Panc1 (cell line): ENCODE data around the gene ARSG. TPM values are rescaled to one million over a fixed set of nuclear protein-coding genes. Genes with fewer than 3 reads are reported as not detected.

ENCODE experiments used
- ATAC-seq: fragments of 200-7000 bp; cut with Tn5 transposase; 2 replicates; pipeline ENCODE4 v1.9.1; 2020; ENCODE audit warnings: mild to moderate bottlenecking, moderate library complexity
- BruUV-seq: library from RNA; stranded (reverse); fragments of 400-500 nt; replicated peaks from 2 replicates; lab custom pipeline; 2021; lab: Mats Ljungman, UMichigan
- CTCF ChIA-PET: fragments of 300-600 bp; sonication (Branson Sonifier 250); formaldehyde crosslinking; loops from one replicate; lab custom pipeline; 2022; ENCODE audit warnings: antibody characterized with exemption; lab: Charles Lee
- POLR2A ChIA-PET: fragments of 300-600 bp; sonication (Branson Sonifier 250); formaldehyde crosslinking; loops from one replicate; lab custom pipeline; 2022; ENCODE audit warnings: antibody characterized with exemption; lab: Charles Lee
- DNase-seq: peaks from one replicate; pipeline ENCODE4 v3.0.0-alpha.2; 2010; ENCODE audit warnings: low read depth, low spot score
- H3K27ac ChIP-seq: 2 replicates; pipeline ENCODE4 v1.5.1; 2011; ENCODE audit warnings: mild to moderate bottlenecking, low read length, inconsistent platforms
- H3K27me3 ChIP-seq: fragments of 200-500 bp; sonication (Bioruptor generic); 2 replicates; pipeline ENCODE4 v1.6.0; 2014; ENCODE audit warnings: low read length, inconsistent platforms; ENCODE audit not compliant: control insufficient read depth, insufficient read depth
- H3K36me3 ChIP-seq: fragments of 200-500 bp; sonication (Bioruptor generic); 2 replicates; pipeline ENCODE4 v1.5.1; 2014; ENCODE audit warnings: inconsistent platforms, mild to moderate bottlenecking, low read length, moderate library complexity; ENCODE audit not compliant: control insufficient read depth, insufficient read depth
- H3K4me1 ChIP-seq: 2 replicates; pipeline ENCODE4 v1.5.1; 2011; ENCODE audit warnings: inconsistent platforms, mild to moderate bottlenecking, low read length, moderate library complexity; ENCODE audit not compliant: control insufficient read depth, insufficient read depth
- H3K4me3 ChIP-seq, 2 experiments: 2 replicates each; pipeline ENCODE4 v1.5.1; 2011 to 2012; ENCODE audit warnings: low read depth in 2 of 2, low read length in 2 of 2, mild to moderate bottlenecking in 2 of 2, inconsistent platforms in 1 of 2, moderate library complexity in 1 of 2
- H3K9me3 ChIP-seq: fragments of 200-500 bp; sonication (Bioruptor generic); 2 replicates; pipeline ENCODE4 v1.5.1; 2014; ENCODE audit warnings: low read depth, mild to moderate bottlenecking, inconsistent platforms, low read length, moderate library complexity; ENCODE audit not compliant: control insufficient read depth, insufficient read depth
- POLR2AphosphoS5 ChIP-seq: IDR thresholded peaks from 2 replicates; pipeline ENCODE4 v1.6.1; 2012; ENCODE audit warnings: mild to moderate bottlenecking, low read depth, low read length, moderate library complexity
- SIN3A ChIP-seq: IDR thresholded peaks from 2 replicates; pipeline ENCODE4 v1.6.1; 2012; ENCODE audit warnings: low read depth, mild to moderate bottlenecking, low read length, moderate library complexity, borderline replicate concordance; ENCODE audit not compliant: insufficient read depth
- TCF7L2 ChIP-seq: IDR thresholded peaks from 2 replicates; pipeline ENCODE4 v1.6.1; 2011; ENCODE audit warnings: mild to moderate bottlenecking, low read depth, low read length, inconsistent platforms
- in situ Hi-C: cut with HindIII; loops from 2 replicates; pipeline ENCODE4 v1.10.0; 2016; ENCODE audit warnings: low sequenced_read_pairs, low pct_unique_long_range_greater_than_20kb
- intact Hi-C: fragments of 100-400 bp; cut with micrococcal nuclease; formaldehyde crosslinking; loops from one replicate; pipeline ENCODE4 v1.10.0; 2022; ENCODE audit not compliant: unreplicated experiment
- total RNA-seq: library from RNA; stranded (reverse); gene quantifications from one replicate; pipeline ENCODE4 v1.2.1, GENCODE V29; 2021; ENCODE audit not compliant: unreplicated experiment
- TF ChIP-seq, protein P1 (sequence below): fragments of 450-650 bp; IDR thresholded peaks from 2 replicates; pipeline ENCODE4 v1.5.1; 2017; ENCODE audit warnings: mild to moderate bottlenecking
- TF ChIP-seq, protein P2 (sequence below), 2 experiments: IDR thresholded peaks; 2 replicates each; pipeline ENCODE4 v1.6.1; 2011 to 2012; ENCODE audit warnings: low read depth in 2 of 2, control low read depth in 1 of 2, low read length in 1 of 2, mild to moderate bottlenecking in 1 of 2, moderate library complexity in 1 of 2; ENCODE audit not compliant: insufficient read depth in 1 of 2

ARSG gene
- total RNA-seq, 1 experiment from 2014 or later, result 2.3 TPM

DNA sequence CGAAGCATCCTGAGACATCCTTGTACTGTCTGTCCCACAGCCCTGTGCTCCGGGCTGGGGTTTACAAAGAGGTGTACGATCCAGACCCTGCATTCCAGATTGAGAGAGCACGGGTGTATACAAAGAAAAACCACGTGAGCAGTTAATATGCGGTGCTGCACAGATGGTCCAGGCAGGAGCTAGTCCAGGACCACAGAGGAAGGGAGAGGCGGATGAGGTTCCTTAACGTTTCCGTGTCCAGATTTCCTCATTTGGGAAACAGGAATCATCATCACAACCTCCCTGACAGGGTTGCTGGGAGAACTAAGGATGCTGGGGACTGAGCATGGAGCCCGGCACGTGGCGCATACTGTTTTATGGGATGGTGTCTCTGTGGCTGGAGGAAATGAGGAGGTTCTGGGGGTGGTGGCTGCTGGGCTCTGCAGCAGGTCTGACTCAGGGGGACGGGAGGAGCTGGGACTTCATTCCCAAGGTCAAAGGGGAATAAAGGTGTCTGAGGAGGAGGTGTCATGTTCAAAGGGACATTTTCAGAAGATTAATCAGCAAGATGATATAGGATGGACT lies 139.8 kb downstream of the ARSG start:
- intact Hi-C loops (no loop called here), in situ Hi-C loops (no loop called here)
- CTCF ChIA-PET, result no interaction called here

DNA sequence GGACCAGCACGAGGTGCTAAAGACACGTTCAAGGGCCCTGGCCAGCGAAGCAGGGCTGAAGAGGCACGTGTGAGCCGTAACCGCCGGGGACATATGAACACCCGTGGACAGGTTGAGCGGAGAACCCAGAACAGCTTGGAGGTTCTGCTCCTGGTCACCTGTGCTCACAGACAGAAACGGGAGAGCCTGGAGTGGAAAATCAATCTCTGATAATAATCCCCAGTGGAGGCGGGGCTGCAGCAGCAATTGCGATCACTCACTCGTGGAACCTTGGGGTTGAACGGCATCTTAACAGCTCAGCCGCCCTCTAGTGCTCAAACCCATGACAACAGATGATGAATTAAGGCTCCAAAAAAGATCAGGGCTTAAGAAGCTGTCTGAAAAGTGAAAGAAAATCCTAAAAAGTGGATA lies 140.4 kb downstream of the ARSG start:
- ChIA-PET POLR2A (no interaction called here), CTCF (no interaction called here)
- BruUV-seq, result no TSS peak
- ATAC-seq (no peak), DNase-seq (no peak)
- TF ChIP-seq, protein P1, sequence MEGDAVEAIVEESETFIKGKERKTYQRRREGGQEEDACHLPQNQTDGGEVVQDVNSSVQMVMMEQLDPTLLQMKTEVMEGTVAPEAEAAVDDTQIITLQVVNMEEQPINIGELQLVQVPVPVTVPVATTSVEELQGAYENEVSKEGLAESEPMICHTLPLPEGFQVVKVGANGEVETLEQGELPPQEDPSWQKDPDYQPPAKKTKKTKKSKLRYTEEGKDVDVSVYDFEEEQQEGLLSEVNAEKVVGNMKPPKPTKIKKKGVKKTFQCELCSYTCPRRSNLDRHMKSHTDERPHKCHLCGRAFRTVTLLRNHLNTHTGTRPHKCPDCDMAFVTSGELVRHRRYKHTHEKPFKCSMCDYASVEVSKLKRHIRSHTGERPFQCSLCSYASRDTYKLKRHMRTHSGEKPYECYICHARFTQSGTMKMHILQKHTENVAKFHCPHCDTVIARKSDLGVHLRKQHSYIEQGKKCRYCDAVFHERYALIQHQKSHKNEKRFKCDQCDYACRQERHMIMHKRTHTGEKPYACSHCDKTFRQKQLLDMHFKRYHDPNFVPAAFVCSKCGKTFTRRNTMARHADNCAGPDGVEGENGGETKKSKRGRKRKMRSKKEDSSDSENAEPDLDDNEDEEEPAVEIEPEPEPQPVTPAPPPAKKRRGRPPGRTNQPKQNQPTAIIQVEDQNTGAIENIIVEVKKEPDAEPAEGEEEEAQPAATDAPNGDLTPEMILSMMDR, result no peak
- TF ChIP-seq SIN3A, result no peak
- TF ChIP-seq, protein P2, sequence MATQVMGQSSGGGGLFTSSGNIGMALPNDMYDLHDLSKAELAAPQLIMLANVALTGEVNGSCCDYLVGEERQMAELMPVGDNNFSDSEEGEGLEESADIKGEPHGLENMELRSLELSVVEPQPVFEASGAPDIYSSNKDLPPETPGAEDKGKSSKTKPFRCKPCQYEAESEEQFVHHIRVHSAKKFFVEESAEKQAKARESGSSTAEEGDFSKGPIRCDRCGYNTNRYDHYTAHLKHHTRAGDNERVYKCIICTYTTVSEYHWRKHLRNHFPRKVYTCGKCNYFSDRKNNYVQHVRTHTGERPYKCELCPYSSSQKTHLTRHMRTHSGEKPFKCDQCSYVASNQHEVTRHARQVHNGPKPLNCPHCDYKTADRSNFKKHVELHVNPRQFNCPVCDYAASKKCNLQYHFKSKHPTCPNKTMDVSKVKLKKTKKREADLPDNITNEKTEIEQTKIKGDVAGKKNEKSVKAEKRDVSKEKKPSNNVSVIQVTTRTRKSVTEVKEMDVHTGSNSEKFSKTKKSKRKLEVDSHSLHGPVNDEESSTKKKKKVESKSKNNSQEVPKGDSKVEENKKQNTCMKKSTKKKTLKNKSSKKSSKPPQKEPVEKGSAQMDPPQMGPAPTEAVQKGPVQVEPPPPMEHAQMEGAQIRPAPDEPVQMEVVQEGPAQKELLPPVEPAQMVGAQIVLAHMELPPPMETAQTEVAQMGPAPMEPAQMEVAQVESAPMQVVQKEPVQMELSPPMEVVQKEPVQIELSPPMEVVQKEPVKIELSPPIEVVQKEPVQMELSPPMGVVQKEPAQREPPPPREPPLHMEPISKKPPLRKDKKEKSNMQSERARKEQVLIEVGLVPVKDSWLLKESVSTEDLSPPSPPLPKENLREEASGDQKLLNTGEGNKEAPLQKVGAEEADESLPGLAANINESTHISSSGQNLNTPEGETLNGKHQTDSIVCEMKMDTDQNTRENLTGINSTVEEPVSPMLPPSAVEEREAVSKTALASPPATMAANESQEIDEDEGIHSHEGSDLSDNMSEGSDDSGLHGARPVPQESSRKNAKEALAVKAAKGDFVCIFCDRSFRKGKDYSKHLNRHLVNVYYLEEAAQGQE (IDR thresholded peaks at IDR 0.05; ENCODE audit: insufficient read depth in 1 of 2, low read depth in 2 of 2, low read length in 1 of 2), result no peak
- TF ChIP-seq TCF7L2, result no peak
- TF ChIP-seq POLR2AphosphoS5, result no peak
- no peak overlapping the region for H3K4me3 ChIP-seq
- no peaks in the 10 kb centered on the region for H3K4me1 ChIP-seq
- H3K9me3 ChIP-seq, result no peaks in the 10 kb centered on the region
- no peak overlapping the region for H3K27ac ChIP-seq
- in situ Hi-C loops (no loop called here), intact Hi-C loops (no loop called here)
- H3K36me3 ChIP-seq, result no peaks in the 10 kb centered on the region
- H3K27me3 ChIP-seq, result no peaks in the 10 kb centered on the region

More for the DNA sequence above, 139.8 kb downstream of the ARSG start:
- no peaks in the 10 kb centered on the region for H3K27me3 ChIP-seq
- DNase-seq (no peak), ATAC-seq (no peak)
- no TSS peak for BruUV-seq
- H3K4me1 ChIP-seq, result no peaks in the 10 kb centered on the region
- POLR2A ChIA-PET, result no interaction called here
- TF ChIP-seq TCF7L2 (no peak), SIN3A (no peak), POLR2AphosphoS5 (no peak)
- TF ChIP-seq, protein P2 (IDR thresholded peaks at IDR 0.05; ENCODE audit: insufficient read depth in 1 of 2, low read depth in 2 of 2, low read length in 1 of 2), result no peak
- TF ChIP-seq, protein P1, result no peak
- no peak overlapping the region for H3K27ac ChIP-seq
- no peaks in the 10 kb centered on the region for H3K9me3 ChIP-seq
- H3K36me3 ChIP-seq, result no peaks in the 10 kb centered on the region
- H3K4me3 ChIP-seq, result no peak overlapping the region
